PC-9 (cell line): ENCODE results near the gene KCNH1.

ENCODE experiments used
- CTCF ChIP-seq: fragments of 200-600 bp; sonication (generic); conservative IDR thresholded peaks from 2 replicates; pipeline ENCODE4 v1.6.1; 2017; ENCODE audit warnings: mixed run types, antibody characterized with exemption, mild to moderate bottlenecking, moderate library complexity
- EZH2 ChIP-seq: fragments of 200-600 bp; sonication (generic); IDR thresholded peaks from 2 replicates; pipeline ENCODE4 v1.8.0; 2017; ENCODE audit warnings: antibody characterized with exemption, low read depth

GRCh38 chr1:211017075-211017718, 116.8 kb downstream of the KCNH1 start:
- TF ChIP-seq CTCF (no peak), EZH2 (no peak)
